ENCODE results near the gene SFMBT2.

Gene SFMBT2

GRCh38 chr10:7410862-7411670, at the start of gene SFMBT2:
SFMBT2 (minus strand) TSS chr10:7411034; CDS start chr10:7381898, 29,136 bp downstream.
- TF ChIP-seq, protein P1, sequence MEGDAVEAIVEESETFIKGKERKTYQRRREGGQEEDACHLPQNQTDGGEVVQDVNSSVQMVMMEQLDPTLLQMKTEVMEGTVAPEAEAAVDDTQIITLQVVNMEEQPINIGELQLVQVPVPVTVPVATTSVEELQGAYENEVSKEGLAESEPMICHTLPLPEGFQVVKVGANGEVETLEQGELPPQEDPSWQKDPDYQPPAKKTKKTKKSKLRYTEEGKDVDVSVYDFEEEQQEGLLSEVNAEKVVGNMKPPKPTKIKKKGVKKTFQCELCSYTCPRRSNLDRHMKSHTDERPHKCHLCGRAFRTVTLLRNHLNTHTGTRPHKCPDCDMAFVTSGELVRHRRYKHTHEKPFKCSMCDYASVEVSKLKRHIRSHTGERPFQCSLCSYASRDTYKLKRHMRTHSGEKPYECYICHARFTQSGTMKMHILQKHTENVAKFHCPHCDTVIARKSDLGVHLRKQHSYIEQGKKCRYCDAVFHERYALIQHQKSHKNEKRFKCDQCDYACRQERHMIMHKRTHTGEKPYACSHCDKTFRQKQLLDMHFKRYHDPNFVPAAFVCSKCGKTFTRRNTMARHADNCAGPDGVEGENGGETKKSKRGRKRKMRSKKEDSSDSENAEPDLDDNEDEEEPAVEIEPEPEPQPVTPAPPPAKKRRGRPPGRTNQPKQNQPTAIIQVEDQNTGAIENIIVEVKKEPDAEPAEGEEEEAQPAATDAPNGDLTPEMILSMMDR (IDR thresholded peaks at IDR 0.05), result no peak
- H3K27ac ChIP-seq, result peak within 1 kb of the TSS; percentile 31 to 66
- no peak for DNase-seq (ENCODE audit: low spot score)
- H3K4me3 ChIP-seq, result peak within 1 kb of the TSS; percentile 78

- Histone ChIP-seq H3K4me3 (no peak overlapping the region), H3K27ac (no peak overlapping the region)
- TF ChIP-seq, protein P1 (IDR thresholded peaks at IDR 0.05), result no peak
- DNase-seq (ENCODE audit: low spot score), result no peak
Observed at GRCh38 chr10:7460006-7460405, 49.2 kb upstream of the SFMBT2 start.

GRCh38 chr10:7458556-7458955, 47.7 kb upstream of the SFMBT2 start:
- TF ChIP-seq, protein P1 (IDR thresholded peaks at IDR 0.05), result no peak
- no peak for DNase-seq (ENCODE audit: low spot score)
- Histone ChIP-seq H3K27ac (no peak overlapping the region), H3K4me3 (no peak overlapping the region)

GRCh38 chr10:7457478-7458316, 46.9 kb upstream of the SFMBT2 start:
- no peak overlapping the region for H3K27ac ChIP-seq
- DNase-seq (ENCODE audit: low spot score), result no peak
- TF ChIP-seq, protein P1 (IDR thresholded peaks at IDR 0.05), result no peak
- H3K4me3 ChIP-seq, result no peak overlapping the region

- H3K27ac ChIP-seq, result no peak overlapping the region
- DNase-seq (ENCODE audit: low spot score), result no peak
- TF ChIP-seq, protein P1 (IDR thresholded peaks at IDR 0.05), result no peak
Observed at GRCh38 chr10:7449063-7449695, 38.3 kb upstream of the SFMBT2 start.

DNA sequence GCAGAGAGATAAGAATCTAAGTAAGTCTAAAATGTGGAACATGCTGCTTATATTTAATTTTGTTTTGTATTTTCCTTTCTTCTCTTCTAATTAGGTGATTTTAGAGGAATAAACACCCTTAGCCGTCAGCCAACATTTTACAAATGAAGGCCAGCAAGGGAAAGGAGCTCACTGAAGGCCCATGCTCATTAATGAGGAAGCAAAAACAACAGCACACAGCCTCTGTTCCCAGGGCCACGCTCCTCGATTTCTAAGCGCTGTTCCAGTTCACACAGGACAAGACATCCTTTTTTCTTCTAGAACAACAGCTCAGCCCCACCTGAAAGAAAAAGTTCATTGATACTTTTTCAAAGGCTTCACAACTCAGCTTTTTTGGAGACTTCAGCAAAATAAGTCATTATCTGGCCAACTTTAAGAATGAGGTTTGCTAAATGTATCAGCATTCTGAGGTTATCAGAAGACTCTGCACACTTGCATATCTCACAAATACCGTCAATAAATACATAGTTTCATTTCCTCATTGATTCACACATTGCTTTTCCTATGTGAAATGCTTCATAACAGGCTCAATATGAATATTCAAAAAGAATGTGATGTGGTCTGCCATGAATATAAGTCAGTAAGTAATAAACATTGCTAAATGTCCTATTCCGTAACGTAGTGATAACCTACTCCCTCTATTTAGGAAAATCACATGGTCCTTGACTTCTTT, 34.8 kb upstream of the SFMBT2 start:
- TF ChIP-seq, protein P1 (IDR thresholded peaks at IDR 0.05), result no peak
- no peak overlapping the region for H3K27ac ChIP-seq
- no peak overlapping the region for H3K4me3 ChIP-seq
- no peak for DNase-seq (ENCODE audit: low spot score)

More at GRCh38 chr10:7449063-7449695, 38.3 kb upstream of the SFMBT2 start:
- no peak overlapping the region for H3K4me3 ChIP-seq

All from coronary artery (tissue), 2 donors.